Measurements from ENCODE around the gene MYO1E.
"Not testable (repeated sequence)": the region's sequence is repeated elsewhere in the genome, so short reads cannot be mapped to it uniquely, and the experiment has no call there.

The MYO1E gene

DNA sequence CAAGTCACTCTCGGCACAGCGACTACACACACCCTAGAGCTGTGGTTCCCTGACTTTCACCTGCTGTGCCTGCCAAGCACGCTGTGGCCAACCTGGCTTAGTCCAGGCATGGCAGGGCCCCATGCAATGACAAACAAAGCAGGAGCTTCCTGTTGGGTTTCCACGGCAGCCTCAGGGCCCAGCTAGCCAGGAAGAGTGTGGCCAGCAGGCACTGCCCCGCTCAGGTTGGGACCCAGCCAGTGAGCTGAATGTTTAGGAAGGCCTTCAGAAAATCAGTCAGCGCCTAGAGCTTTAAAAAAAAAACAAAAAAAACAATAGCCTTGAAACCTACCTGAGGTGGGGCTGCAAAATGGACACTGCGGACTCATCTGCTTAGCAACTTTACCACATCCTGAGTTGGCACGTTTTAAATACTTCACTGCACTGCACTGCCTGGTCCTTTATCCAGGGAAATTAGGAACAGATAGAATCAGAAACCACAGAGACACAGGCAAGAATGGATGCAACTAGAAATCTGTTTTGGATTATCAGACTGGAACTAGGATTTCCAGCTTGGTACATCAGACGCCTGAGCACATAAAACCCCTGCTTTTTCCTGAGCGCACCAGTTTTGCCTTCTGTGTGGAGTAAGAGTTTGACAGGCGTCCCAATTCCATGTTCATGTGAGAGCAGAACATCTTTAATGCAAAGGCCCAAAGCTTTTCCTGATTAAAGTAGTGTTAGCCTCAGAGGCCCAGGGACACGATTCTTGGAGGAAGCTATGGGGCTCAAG, 202.2 kb downstream of the MYO1E start:
- no peak for DNase-seq (ENCODE audit: low read depth in 4 of 4, low spot score in 1 of 4)

DNA sequence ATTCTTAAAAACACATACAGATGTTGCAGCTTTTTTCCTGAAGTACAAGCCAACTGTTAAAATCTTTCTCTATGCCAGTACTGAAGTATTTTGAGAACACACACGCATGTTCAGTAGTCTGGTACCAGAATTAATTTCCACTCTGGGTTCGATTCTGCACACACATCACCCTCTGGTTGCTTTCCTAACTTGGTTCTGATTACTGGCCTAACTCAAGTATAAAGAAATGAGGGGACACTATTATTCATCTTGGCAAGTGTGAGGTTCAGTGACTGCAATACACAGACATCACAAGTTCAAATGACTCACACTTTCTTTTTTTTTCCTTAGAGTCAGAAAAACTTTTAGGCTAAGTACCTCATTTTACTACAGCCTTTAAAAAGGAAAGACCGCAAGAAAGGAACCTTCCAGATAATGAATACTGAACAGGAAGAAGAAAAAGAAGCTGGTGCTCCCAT, 203.4 kb downstream of the MYO1E start:
- DNase-seq (ENCODE audit: low read depth in 4 of 4, low spot score in 1 of 4): no peak

DNA sequence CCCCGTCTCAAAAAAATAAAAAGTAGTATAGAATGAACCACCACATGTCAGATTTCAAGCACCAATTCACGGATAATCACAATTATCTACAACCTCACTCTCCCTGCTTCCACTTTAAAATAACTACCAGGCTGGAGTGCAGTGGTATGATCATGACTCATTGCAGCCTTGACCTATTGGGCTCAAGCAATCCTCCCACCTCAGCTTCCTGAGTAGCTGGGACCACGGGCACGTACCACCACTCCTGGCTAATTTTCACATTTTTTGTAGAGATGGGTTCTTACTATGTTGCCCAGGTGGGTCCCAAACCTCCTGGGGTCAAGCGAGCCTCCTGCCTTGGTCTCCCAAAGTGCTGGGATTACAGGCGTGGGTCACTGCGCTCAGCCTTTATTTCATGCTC, 204.1 kb downstream of the MYO1E start:
- no peak for DNase-seq (ENCODE audit: low read depth in 4 of 4, low spot score in 1 of 4)

DNA sequence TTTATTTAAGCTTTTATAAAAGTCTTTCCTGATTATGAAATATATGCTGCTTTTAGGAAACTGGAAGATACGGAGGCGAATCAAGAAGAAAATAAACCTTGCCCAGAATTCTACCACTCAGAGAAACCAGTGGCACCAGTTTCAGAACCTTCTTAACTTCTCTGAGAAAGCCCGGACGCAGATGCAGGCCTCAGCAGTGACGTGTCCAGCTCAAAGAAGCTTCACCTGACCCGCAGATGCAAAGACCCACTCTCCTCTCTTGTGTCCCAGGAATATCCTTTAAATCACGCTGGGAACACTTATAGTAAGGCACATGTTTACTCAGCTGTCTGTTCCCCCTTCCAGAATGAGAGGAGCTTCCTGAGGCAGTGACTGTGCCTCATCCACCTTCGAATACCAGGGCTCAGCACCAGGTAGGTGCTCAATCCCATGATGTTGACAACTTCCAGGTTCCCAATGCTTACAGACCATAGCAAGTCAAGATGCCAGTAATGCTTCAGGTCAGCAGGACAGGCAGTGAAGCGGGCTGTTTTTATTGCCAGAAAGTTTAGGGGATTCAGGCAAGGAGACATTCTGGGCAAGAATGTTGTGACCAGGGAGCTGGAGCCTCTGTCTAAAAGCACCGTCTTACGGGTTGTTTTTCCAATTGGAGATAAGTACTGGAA, 205.9 kb downstream of the MYO1E start:
- no peak for DNase-seq (ENCODE audit: low read depth in 4 of 4, low spot score in 1 of 4)

DNA sequence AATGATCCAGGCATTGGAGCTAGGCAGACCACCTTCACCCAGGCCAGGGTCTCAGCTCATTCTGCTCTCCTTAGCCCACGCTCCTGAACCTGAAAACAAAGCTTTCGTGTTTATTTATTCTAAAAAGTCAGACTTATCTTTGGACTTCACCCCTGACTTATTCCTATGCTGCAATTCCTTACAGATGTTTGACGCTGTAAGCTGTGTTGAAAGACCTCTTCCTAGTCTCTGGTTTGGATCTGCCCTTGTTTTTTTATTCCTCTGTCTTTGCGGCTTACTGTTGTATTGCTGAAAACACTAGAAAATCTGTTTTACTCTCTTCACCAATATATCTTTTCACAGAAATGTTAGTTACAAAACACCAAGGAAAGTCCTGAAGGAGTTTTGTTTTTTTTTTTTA, 206.5 kb downstream of the MYO1E start:
- DNase-seq (ENCODE audit: low read depth in 4 of 4, low spot score in 1 of 4): no peak

DNA sequence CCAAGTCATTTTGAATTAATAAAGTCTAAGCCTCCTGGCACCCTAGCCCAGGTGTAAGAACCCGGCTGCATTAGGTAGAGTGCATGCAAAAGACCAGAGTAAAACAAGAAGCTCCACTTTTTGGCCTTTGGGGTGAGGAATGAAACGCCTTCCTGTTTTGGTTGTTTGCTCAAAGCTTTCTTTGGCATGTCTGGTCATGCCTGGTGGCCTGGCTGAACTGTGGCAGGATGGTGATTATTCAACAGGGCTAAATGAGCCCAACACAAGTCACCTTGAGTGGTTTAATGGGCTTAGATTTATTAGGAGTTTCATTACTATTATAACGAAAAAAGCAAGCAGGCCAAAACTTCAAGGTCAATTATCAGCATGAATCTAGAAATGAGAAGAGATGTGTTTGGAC, 206.9 kb downstream of the MYO1E start:
- no peak for DNase-seq (ENCODE audit: low read depth in 4 of 4, low spot score in 1 of 4)

DNA sequence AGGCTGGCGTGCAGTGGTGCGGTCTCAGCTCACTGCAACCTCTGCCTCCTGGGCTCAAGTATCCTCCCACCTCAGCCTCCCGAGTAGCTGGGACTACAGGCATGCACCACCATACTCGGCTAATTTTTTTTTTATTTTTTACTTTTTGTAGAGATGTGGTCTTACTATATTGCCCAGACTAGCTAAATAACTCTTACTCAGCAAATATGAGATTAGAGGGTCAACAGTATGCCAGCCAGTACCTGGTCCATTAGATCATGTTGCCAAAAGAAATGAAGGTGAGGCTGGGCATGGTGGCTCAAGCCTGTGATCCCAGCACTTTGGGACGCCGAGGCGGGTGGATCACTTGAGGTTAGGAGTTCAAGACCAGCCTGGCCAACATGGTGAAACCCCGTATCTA, 210.6 kb downstream of the MYO1E start:
- not testable (repeated sequence) for DNase-seq (ENCODE audit: low read depth in 4 of 4, low spot score in 1 of 4)

DNA sequence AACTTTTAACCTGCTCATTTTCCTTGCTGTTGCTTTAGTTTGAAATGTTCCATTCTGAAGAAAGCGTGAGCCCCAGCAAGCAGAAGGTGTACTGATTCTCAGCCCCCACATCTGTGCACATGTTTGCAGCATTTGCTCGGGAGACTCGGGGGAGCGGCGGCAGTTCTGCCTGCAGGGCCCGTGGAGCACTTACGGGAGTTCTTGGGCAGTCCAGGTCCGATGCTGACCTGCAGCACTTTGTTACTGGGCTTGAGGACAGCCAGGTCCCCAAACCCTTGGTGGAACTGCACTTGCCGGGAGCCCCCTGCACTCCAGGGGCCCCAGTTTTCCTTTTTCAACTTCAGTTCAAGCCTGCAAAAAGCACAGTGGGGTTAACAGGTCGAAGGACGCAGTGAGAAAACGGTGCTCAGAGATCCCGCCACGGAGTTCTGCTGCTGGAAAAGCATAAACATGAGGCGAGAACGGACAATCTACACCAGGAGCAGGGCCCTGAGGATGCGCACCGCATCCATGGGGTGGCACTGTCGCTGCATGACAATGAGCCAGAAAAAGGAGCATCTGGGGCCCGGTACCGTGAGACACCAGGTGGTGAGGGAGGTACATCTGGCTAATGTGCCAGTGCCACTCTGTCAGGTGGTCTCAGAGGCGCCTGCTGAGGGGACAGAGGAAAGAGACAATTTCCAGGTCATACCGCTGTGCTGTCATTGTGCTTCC, 211.6 kb downstream of the MYO1E start:
- peak in 1 of 4 experiments; percentile 5 for DNase-seq (ENCODE audit: low read depth in 4 of 4, low spot score in 1 of 4)

DNA sequence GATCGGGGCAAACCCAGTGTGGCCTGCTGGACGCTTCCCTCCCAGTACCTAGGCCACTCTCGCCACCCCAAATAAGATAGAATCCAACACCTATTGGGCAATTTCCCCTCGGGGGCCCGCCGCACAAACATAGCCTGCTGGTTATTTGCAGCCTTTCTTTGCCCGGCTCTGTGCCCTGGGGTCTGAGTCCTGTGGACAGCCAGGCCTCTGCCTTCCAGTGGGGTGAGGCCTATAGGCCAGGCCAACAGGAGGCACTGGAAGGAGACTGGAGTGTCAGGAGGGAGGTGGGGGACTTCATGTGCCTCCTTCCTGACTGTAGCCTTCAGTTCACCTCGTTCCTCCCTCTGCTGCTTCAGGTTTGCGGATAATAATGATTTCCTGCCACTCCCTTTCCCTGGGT, 213.5 kb downstream of the MYO1E start:
- DNase-seq (ENCODE audit: low read depth in 4 of 4, low spot score in 1 of 4): no peak

DNA sequence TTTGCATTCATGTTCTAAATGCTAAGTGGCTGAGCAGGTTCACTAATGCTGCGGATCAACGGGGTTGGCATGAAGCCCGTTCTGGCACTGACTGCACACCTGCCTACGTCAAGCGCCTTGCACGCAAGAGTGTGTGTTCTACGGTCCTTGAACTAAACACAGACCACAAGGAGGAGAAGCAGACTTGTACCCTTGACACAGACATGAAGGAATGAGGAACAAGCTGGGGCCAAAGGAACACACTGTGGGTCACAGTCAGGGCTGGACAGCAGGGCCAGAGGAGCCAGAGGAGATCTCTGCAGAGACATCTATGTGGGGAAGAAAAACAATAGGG, 214.0 kb downstream of the MYO1E start:
- no peak for DNase-seq (ENCODE audit: low read depth in 4 of 4, low spot score in 1 of 4)

DNA sequence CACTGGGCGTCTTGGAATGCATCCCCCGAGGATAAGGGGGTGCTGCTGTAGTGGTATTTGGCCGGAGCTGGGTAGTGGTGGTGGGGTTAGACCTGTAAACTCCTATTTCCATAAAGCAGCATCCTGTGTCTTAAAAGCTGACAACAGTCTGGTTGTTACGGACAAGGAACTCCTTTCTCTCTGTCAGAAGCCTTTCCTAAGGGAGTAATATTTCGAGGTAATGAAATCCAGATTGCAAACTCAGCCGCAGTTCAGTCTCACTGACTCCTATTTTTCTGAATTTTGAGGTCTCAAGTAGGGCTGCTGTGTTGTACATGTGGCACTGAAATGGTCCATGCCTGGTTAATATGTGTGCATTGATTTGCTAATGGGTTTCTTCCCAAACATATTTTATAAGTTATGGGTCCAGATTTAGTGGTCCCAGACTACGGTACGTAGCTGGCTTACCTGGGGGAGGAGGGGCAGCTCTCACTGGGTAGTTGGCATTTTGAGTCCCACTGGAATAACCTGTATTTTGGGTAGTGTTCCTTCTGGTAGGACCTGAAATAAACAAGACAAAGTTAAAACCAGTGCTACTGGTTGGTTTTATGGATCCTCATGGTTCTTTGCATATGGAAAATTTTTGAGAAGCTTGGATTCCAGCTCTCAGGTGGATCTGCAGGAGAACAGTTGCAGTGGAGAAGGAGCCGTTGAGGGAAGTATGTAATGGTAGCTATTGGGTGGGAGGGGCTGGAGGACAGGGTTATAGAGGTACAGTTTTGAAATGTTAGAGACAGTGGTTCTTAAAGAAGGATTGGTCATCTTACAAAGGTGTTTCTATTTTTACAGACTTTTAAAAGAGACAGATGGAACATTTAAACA, 214.6 kb downstream of the MYO1E start:
- DNase-seq (ENCODE audit: low read depth in 4 of 4, low spot score in 1 of 4): no peak

DNA sequence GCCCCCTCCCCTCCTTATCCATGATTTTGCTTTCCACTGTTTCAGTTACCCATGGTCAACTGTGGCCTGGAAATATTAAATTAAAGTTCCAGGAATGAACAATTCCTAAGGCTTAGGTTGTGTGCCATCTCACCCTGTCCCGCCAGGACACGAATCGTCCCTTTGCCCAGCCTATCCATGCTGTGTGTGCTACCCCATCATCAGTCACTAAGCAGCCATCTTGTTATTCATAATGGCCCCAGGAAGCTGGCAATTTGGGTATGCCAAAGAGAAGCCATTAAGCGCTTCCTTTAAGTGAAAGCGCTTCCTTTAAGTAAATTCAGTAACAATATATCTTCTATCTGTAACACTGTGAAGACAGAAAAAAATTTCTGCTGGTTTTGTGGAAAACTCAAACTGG, 215.3 kb downstream of the MYO1E start:
- no peak for DNase-seq (ENCODE audit: low read depth in 4 of 4, low spot score in 1 of 4)

DNA sequence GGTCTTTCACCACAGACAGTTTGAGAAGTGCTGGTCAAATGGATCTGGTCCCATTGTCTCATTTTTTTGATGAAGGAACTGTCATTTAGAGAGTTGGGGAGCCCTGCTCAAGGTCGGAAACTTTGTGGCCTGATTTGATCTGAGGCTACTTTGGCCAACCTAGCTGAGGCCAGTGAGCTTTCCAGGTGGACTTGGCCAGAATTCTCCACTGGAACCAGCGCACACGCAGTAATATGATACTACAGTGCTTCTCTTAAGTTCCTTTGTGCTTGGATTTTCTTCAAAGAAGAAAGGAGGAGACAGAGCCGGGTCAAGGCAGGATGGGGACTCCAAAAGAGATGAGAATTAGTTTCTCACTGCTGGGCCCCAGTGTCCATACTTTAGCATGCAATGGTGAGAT, 217.2 kb downstream of the MYO1E start:
- DNase-seq (ENCODE audit: low read depth in 4 of 4, low spot score in 1 of 4): no peak

DNA sequence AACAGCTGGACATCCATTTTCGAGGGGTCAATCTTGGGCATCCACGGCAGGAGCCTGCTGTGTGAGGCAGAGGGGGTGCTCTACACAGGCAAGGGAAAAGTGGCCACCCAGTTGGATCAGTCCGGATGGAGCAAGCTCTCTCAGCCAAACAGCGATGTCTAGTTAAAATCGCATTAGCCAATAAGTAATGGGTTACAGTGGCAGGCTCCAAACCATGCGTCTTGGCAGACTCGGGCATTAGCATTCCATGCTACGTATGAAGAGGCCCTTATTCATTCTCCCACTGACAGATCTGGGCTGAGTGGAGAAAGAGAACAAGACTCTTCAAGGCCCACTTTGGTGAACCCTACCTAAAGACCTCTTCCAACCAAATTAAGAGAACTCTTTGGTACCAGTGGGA, 218.4 kb downstream of the MYO1E start:
- no peak for DNase-seq (ENCODE audit: low read depth in 4 of 4, low spot score in 1 of 4)

DNA sequence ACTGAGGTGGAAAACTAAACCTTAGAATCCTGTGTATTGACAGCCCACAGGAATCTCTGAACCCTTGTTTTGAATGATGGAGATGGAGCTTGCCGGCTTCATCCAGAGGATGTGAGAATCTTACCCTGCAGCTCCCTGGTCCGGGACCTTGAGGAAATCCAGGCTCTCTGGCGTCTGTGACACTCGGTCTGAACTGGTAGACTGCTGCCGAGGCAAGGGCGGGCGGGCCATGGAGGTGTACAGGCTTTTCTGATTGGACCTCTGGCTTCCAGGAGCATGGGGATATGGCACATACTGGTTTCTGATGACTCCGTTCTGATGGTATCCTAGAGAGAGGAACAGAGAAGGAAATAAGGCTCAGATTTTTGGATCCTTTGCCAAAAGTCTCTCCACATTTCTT, 219.2 kb downstream of the MYO1E start:
- DNase-seq (ENCODE audit: low read depth in 4 of 4, low spot score in 1 of 4): no peak

DNA sequence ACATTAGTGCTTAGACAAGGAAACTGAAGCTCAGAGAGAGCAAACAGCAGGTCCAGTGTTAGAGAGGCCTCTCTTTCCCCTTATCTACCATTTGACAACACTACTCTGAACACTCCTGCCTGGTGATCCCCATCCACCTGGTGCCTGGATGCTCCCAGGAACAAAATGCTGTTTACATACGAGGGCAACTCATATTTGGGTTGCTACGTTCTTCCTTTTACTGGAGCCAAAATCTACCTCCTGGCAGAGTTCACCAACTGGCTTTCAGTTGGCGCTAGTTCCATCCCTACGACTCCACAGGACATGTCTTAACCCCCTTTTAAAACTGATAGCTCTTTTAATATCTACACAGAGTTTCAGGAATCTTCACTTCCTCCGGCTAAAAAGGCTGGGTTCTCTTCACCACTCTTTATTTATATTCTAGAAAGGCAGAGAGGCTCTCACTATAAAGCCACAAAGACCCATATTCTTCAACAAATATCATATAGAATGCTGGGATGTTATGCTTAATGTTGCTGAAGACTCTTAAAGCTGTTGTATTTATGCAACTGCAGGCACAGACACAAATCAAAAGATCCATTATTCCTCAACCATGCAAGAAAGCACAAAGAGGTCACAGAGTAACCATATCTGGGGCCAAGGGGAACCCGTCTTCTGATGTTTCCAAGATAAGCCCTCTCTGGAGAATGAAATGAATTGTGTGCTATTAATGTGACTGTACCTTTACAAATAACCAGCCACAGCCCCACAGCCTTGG, 219.8 kb downstream of the MYO1E start:
- DNase-seq (ENCODE audit: low read depth in 4 of 4, low spot score in 1 of 4): no peak

DNA sequence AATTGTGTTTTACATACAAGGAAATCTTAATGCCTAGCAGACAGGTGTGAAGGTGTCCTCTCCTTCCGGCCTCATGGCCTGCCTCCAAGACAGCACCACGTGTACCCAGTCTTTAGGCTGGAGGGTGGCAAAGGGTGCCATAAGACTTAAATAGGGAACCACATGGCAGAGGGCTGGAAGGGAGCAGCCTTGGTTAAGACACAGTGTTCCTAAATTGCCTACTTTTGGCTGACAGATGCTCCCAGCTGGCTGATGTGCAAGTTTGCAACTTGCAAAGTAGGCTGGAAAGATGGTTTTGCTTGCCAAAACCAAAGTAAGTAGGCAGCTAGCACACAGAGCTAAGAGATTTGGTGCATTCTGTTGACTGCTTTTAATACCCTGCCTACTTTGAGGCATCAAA, 222.5 kb downstream of the MYO1E start:
- no peak for DNase-seq (ENCODE audit: low read depth in 4 of 4, low spot score in 1 of 4)

DNA sequence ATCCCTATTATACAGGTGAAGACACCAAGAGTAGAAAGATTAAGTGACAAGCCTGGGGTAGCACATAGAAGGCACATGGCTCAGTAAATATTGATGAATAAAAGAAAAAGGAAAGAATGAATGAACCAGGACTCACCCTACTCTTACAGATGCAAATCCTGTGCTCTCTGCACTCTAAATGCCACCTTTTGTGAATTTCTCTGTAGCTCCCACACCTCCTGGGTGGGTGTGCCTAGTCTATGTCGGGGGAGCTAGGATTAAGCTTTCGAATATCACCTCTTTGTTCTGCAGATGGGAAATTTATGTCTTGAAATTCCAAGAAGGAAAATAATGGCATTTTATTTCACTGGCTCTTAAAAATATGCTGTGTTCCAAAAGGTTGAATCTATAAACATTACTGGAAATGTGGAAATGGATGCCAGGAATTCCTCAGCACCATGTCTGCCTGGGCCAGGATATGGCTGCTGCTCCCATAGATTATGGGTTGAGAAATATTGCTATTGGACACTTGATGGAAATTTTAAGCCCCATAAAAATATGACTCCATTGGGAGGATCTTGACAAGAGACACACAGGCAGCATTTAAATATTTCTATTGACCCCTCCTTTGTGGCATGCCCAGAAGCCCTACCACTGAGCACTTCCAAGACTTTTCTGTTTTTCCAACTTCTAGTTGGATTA, 224.4 kb downstream of the MYO1E start:
- DNase-seq (ENCODE audit: low read depth in 4 of 4, low spot score in 1 of 4): no peak

DNA sequence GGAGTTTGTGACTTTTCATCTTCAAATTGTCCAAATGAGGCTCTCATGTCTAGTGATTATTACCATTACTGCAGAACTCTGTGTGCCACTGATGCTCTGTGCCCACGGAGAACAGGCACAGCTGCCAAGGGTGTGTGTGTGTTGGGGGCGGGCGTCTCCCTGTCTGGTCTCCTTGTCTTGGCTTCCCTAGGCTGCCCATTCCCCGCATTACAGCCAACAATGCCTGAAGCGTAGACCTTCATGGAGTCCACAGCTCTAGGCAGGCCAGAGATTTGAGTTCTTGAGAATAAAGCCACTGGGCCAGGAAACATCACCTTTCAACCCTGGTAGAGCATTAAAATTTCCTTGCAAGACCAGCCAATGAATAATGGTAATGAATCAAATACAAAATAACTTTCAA, 225.0 kb downstream of the MYO1E start:
- no peak for DNase-seq (ENCODE audit: low read depth in 4 of 4, low spot score in 1 of 4)

DNA sequence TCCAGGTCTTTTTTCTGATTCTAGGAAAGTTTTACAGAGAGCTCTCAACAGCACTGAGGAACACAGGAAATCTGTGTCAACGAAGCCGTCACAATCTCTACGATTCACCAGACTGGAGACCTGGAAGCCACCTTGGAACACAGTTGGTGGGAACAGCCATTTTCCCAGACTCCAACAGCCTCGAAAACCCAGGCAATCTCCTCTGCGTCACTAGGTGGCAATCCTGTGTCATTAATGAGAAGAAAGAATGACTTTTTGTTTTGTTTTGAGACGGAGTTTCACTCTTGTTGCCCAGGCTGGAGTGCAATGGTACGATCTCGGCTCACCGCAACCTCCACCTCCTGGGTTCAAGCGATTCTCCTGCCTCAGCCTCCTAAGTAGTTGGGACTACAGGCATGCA, 228.1 kb downstream of the MYO1E start:
- DNase-seq (ENCODE audit: low read depth in 4 of 4, low spot score in 1 of 4): not testable (repeated sequence)
